ENCODE results near the gene FILIP1. TPM values are rescaled to one million over a fixed set of nuclear protein-coding genes. Genes with fewer than 3 reads are reported as not detected.

Gene FILIP1
- polyA plus RNA-seq, 1 experiment = 0.44 TPM

GRCh38 chr6:75478929-75479328 is 14.7 kb downstream of the FILIP1 start:
- ChIA-PET POLR2A (no interaction called here), CTCF (interaction anchor here (1.3 kb wide), 1 partner anchor 128 kb away, joined by 3 read pairs; no protein-coding TSS in a partner anchor)
- Histone ChIP-seq H3K27me3 (ENCODE audit: control insufficient read depth, insufficient read depth, low read length) (no peaks in the 10 kb centered on the region), H3K36me3 (ENCODE audit: control insufficient read depth, insufficient read depth, low read length) (no peaks in the 10 kb centered on the region), H3K4me3 (ENCODE audit: low read depth, low read length) (no peak overlapping the region)
- TF ChIP-seq CTCF (IDR thresholded peaks at IDR 0.05; ENCODE audit: insufficient read depth, low read depth, low read length) = no peak
- DNase-seq (ENCODE audit: low read depth) = no peak

GRCh38 chr6:75472885-75473284 is 20.7 kb downstream of the FILIP1 start:
- TF ChIP-seq CTCF (IDR thresholded peaks at IDR 0.05; ENCODE audit: insufficient read depth, low read depth, low read length) = no peak
- H3K27me3 ChIP-seq (ENCODE audit: control insufficient read depth, insufficient read depth, low read length) = no peaks in the 10 kb centered on the region
- CTCF ChIA-PET = no interaction called here
- DNase-seq (ENCODE audit: low read depth) = no peak
- no peaks in the 10 kb centered on the region for H3K36me3 ChIP-seq (ENCODE audit: control insufficient read depth, insufficient read depth, low read length)
- H3K4me3 ChIP-seq (ENCODE audit: low read depth, low read length) = no peak overlapping the region
- POLR2A ChIA-PET = no interaction called here

GRCh38 chr6:75467966-75468365 is 25.6 kb downstream of the FILIP1 start:
- TF ChIP-seq CTCF (IDR thresholded peaks at IDR 0.05; ENCODE audit: insufficient read depth, low read depth, low read length) = no peak
- no peak overlapping the region for H3K4me3 ChIP-seq (ENCODE audit: low read depth, low read length)
- DNase-seq (ENCODE audit: low read depth) = no peak
- ChIA-PET POLR2A (no interaction called here), CTCF (interaction anchor here (2.2 kb wide), 1 partner anchor 13 kb away, joined by 9 read pairs; no protein-coding TSS in a partner anchor)
- no peaks in the 10 kb centered on the region for H3K36me3 ChIP-seq (ENCODE audit: control insufficient read depth, insufficient read depth, low read length)
- H3K27me3 ChIP-seq (ENCODE audit: control insufficient read depth, insufficient read depth, low read length) = no peaks in the 10 kb centered on the region

GRCh38 chr6:75467284-75467683 is 26.3 kb downstream of the FILIP1 start:
- Histone ChIP-seq H3K36me3 (ENCODE audit: control insufficient read depth, insufficient read depth, low read length) (no peaks in the 10 kb centered on the region), H3K27me3 (ENCODE audit: control insufficient read depth, insufficient read depth, low read length) (no peaks in the 10 kb centered on the region), H3K4me3 (ENCODE audit: low read depth, low read length) (no peak overlapping the region)
- DNase-seq (ENCODE audit: low read depth) = no peak
- ChIA-PET CTCF (interaction anchor here (2.2 kb wide), 1 partner anchor 14 kb away, joined by 9 read pairs; no protein-coding TSS in a partner anchor), POLR2A (no interaction called here)
- no peak for TF ChIP-seq CTCF (IDR thresholded peaks at IDR 0.05; ENCODE audit: insufficient read depth, low read depth, low read length)

- CTCF ChIA-PET = interaction anchor here (2.2 kb wide), 1 partner anchor 15 kb away, joined by 9 read pairs; no protein-coding TSS in a partner anchor
- H3K36me3 ChIP-seq (ENCODE audit: control insufficient read depth, insufficient read depth, low read length) = no peaks in the 10 kb centered on the region
- POLR2A ChIA-PET = no interaction called here
- no peaks in the 10 kb centered on the region for H3K27me3 ChIP-seq (ENCODE audit: control insufficient read depth, insufficient read depth, low read length)
- DNase-seq (ENCODE audit: low read depth) = no peak
- H3K4me3 ChIP-seq (ENCODE audit: low read depth, low read length) = no peak overlapping the region
- TF ChIP-seq CTCF (IDR thresholded peaks at IDR 0.05; ENCODE audit: insufficient read depth, low read depth, low read length) = no peak
Observed at GRCh38 chr6:75466636-75467035, 27.0 kb downstream of the FILIP1 start.
